Epidermal melanocyte (primary cell): ENCODE results near the gene SPATA32.
A peak's percentile ranks its signal among the peaks of the same experiment; 100 is the strongest.

ENCODE experiments used
- DNase-seq: peaks from one replicate; pipeline ENCODE4 v3.0.0; 2011; ENCODE audit warnings: low spot score; ENCODE audit not compliant: insufficient read length

SPATA32 gene

GRCh38 chr17:45230410-45230786 is 31.5 kb downstream of the SPATA32 start:
- no peak for DNase-seq

GRCh38 chr17:45229681-45230409 is 32.0 kb downstream of the SPATA32 start:
- DNase-seq, result no peak

- peak; percentile 76 for DNase-seq
These were observed 32.9 kb downstream of the SPATA32 start for GRCh38 chr17:45228763-45229539.

- DNase-seq, result peak; percentile 2
These were observed 33.8 kb downstream of the SPATA32 start for GRCh38 chr17:45227926-45228762.

- DNase-seq, result peak; percentile 4
These were observed 34.6 kb downstream of the SPATA32 start for GRCh38 chr17:45227101-45227925.

- no peak for DNase-seq
These were observed 35.3 kb downstream of the SPATA32 start for GRCh38 chr17:45226576-45226975.

- peak; percentile 13 for DNase-seq
These were observed 35.8 kb downstream of the SPATA32 start for GRCh38 chr17:45225964-45226530.

- DNase-seq, result peak; percentile 13
These were observed 36.7 kb downstream of the SPATA32 start for GRCh38 chr17:45225051-45225700.

GRCh38 chr17:45224671-45225050 is 37.2 kb downstream of the SPATA32 start:
- DNase-seq, result peak; percentile 8

GRCh38 chr17:45223539-45224528 is 38.1 kb downstream of the SPATA32 start:
- DNase-seq, result peak; percentile 15

- peak; percentile 7 for DNase-seq
These were observed 38.8 kb downstream of the SPATA32 start for GRCh38 chr17:45222996-45223538.

GRCh38 chr17:45222289-45222995 is 39.5 kb downstream of the SPATA32 start:
- DNase-seq, result peak; percentile 7

GRCh38 chr17:45222014-45222288 is 39.9 kb downstream of the SPATA32 start:
- DNase-seq, result peak; percentile 11

GRCh38 chr17:45221081-45222013 is 40.5 kb downstream of the SPATA32 start, which contains the start of gene FMNL1:
Gene FMNL1 (plus strand): TSS chr17:45221885. CDS start chr17:45222125, 240 bp downstream.
- peak; percentile 17 for DNase-seq

- peak; percentile 9 for DNase-seq
These were observed 41.8 kb downstream of the SPATA32 start for GRCh38 chr17:45220079-45220478.

- peak; percentile 93 for DNase-seq
These were observed 42.8 kb downstream of the SPATA32 start for GRCh38 chr17:45218895-45219661.
